GM12878 (cell line): ENCODE data around the gene POLA1. TPM values are rescaled to one million over a fixed set of nuclear protein-coding genes. Genes with fewer than 3 reads are reported as not detected.

Experiments used
- ATAC-seq: fragments of 200-7000 bp; cut with Tn5 transposase; 3 replicates; pipeline ENCODE4 v1.9.1; 2020; ENCODE audit warnings: mild to moderate bottlenecking, moderate library complexity
- BruUV-seq: library from RNA; stranded (reverse); fragments of 400-500 nt; replicated peaks from 2 replicates; lab custom pipeline; 2021; lab: Mats Ljungman, UMichigan
- CTCF ChIA-PET: fragments of 300-600 bp; sonication (Branson Sonifier 250); formaldehyde crosslinking; extraction: SDS; loops from one replicate; lab custom pipeline; 2021; ENCODE audit warnings: inconsistent platforms; lab: Yijun Ruan, JAX
- POLR2A ChIA-PET: fragments of 350-600 bp; formaldehyde crosslinking; extraction: SDS; loops from one replicate; lab custom pipeline; 2021; ENCODE audit warnings: inconsistent platforms; lab: Charles Lee
- RAD21 ChIA-PET: fragments of 300-600 bp; sonication (Branson Sonifier 250); formaldehyde crosslinking; loops from one replicate; lab custom pipeline; 2023; ENCODE audit warnings: antibody characterized with exemption; ENCODE audit not compliant: unreplicated experiment; lab: Charles Lee
- SMC1A ChIA-PET: fragments of 300-600 bp; sonication (Branson Sonifier 250); formaldehyde crosslinking; loops from one replicate; lab custom pipeline; 2023; ENCODE audit not compliant: unreplicated experiment, uncharacterized antibody; lab: Charles Lee
- DNase-seq: peaks from one replicate; pipeline ENCODE4 v3.0.0-alpha.2; 2011; ENCODE audit warnings: low read depth, low spot score
- FAIRE-seq: peaks from 3 replicates; lab custom pipeline; 2011; peaks lifted over from hg19 to GRCh38; lab: Jason Lieb, UNC
- H2AFZ ChIP-seq: 2 replicates; pipeline ENCODE4 v1.6.0; 2011; ENCODE audit warnings: low read depth, low read length, control low read depth; ENCODE audit not compliant: control insufficient read depth
- H3K27ac ChIP-seq: 2 replicates; pipeline ENCODE4 v1.5.1; 2011; ENCODE audit warnings: control low read depth; ENCODE audit not compliant: control insufficient read depth, insufficient read depth
- H3K27me3 ChIP-seq, 2 experiments: replicated peaks in 1 of 2; 2 replicates each; pipeline versions ENCODE4 v1.6.0 to v1.6.1; 2011; ENCODE audit warnings: low read length in 1 of 2; ENCODE audit not compliant: control insufficient read depth in 2 of 2, insufficient read depth in 2 of 2
- H3K36me3 ChIP-seq, 2 experiments: 2 replicates each; pipeline ENCODE4 v1.5.1; 2011; ENCODE audit warnings: low read length in 1 of 2; ENCODE audit not compliant: control insufficient read depth in 2 of 2, insufficient read depth in 2 of 2
- H3K4me1 ChIP-seq: 2 replicates; pipeline ENCODE4 v1.6.1; 2011; ENCODE audit warnings: mild to moderate bottlenecking, low read length, moderate library complexity, mixed read lengths; ENCODE audit not compliant: control insufficient read depth, insufficient read depth
- H3K4me2 ChIP-seq: 2 replicates; pipeline ENCODE4 v1.6.0; 2011; ENCODE audit warnings: control low read depth; ENCODE audit not compliant: control insufficient read depth, insufficient read depth
- H3K4me3 ChIP-seq: fragments of 200-600 bp; sonication (generic); 2 replicates; pipeline ENCODE4 v1.5.1; 2016
- H3K79me2 ChIP-seq: 2 replicates; pipeline ENCODE4 v1.6.0; 2011; ENCODE audit warnings: low read length; ENCODE audit not compliant: control insufficient read depth, insufficient read depth
- H3K9ac ChIP-seq: 2 replicates; pipeline ENCODE4 v1.8.0; 2011; ENCODE audit warnings: low read length, control low read depth, mixed read lengths; ENCODE audit not compliant: control insufficient read depth, insufficient read depth
- H3K9me3 ChIP-seq: replicated peaks from 3 replicates; pipeline ENCODE4 v1.5.1; 2011; ENCODE audit warnings: mild to moderate bottlenecking, low read length; ENCODE audit not compliant: control insufficient read depth, insufficient read depth
- H4K20me1 ChIP-seq: 2 replicates; pipeline ENCODE4 v1.6.0; 2011; ENCODE audit not compliant: control insufficient read depth, insufficient read depth
- EGR1 ChIP-seq, 2 experiments: IDR thresholded peaks; 1 replicate in 1 of 2; 2 replicates in 1 of 2; pipeline ENCODE4 v1.6.1; 2011 to 2012; ENCODE audit warnings: low read depth in 2 of 2, low read length in 2 of 2, borderline replicate concordance in 1 of 2, mild to moderate bottlenecking in 1 of 2, moderate library complexity in 1 of 2
- FOS ChIP-seq: IDR thresholded peaks from 3 replicates; pipeline ENCODE4 v1.6.1; 2011; ENCODE audit warnings: borderline replicate concordance; ENCODE audit not compliant: insufficient read length; ENCODE audit errors: extremely low read depth
- GATAD2B ChIP-seq: fragments of 450-650 bp; conservative IDR thresholded peaks from 2 replicates; pipeline ENCODE4 v1.6.1; 2017; ENCODE audit warnings: low read depth, mild to moderate bottlenecking, moderate library complexity
- HCFC1 ChIP-seq: fragments of 150-350 bp; IDR thresholded peaks from 2 replicates; pipeline ENCODE4 v1.6.1; 2014; ENCODE audit warnings: low read length
- MEF2B ChIP-seq: fragments of 450-650 bp; IDR thresholded peaks from 2 replicates; pipeline ENCODE4 v1.6.1; 2018; ENCODE audit warnings: mild to moderate bottlenecking, moderate library complexity; ENCODE audit not compliant: partially characterized antibody, poor library complexity, severe bottlenecking
- NBN ChIP-seq: fragments of 450-650 bp; IDR thresholded peaks from 2 replicates; pipeline ENCODE4 v1.6.1; 2016
- POU2F2 ChIP-seq: IDR thresholded peaks from 3 replicates; pipeline ENCODE4 v1.6.1; 2011; ENCODE audit warnings: low read depth, mild to moderate bottlenecking, low read length, borderline replicate concordance
- RAD21 ChIP-seq: IDR thresholded peaks from 2 replicates; pipeline ENCODE4 v1.6.1; 2011; ENCODE audit warnings: mild to moderate bottlenecking, low read depth, low read length, moderate library complexity; ENCODE audit not compliant: insufficient read depth
- ZNF384 ChIP-seq: IDR thresholded peaks from 2 replicates; pipeline ENCODE4 v1.6.1; 2012; ENCODE audit warnings: low read depth, mild to moderate bottlenecking, low read length, improper control_type of control experiment, borderline replicate concordance
- WGBS: methylation state at CpG from one replicate; pipeline ENCODE4 v1.1.6; 2016; ENCODE audit warnings: low lambda C conversion rate; ENCODE audit not compliant: insufficient replicate concordance, insufficient coverage; ENCODE audit errors: missing lambda C conversion rate; 5-methylcytosine and 5-hydroxymethylcytosine counted together
- in situ Hi-C: fragments of 300-500 bp; cut with MboI; formaldehyde crosslinking; loops from 9 replicates; pipeline ENCODE4 v1.14.3; 2018; ENCODE audit warnings: mixed read lengths
- intact Hi-C: fragments of 100-400 bp; cut with micrococcal nuclease; formaldehyde crosslinking; loops from one replicate; pipeline ENCODE4 v1.14.2; 2022; ENCODE audit not compliant: unreplicated experiment
- polyA plus RNA-seq, 11 experiments: library from polyadenylated mRNA; depleted of rRNA in 4 of 11; unstranded in 6 of 11; stranded (reverse) in 5 of 11; fragments of >200 nt; fragmentation: Nextera tagmentation in 4 of 11; fragmentation: Illumina TruSeq in 1 of 11; extraction: Ambion mirVana in 4 of 11; extraction: Trizol in 1 of 11; gene quantifications; 1 replicate in 1 of 11; 2 replicates in 10 of 11; pipeline versions ENCODE4 v1.2.1 to v1.2.3, GENCODE V29; 2011 to 2016; ENCODE audit warnings: inconsistent platforms in 2 of 11, missing spikeins in 2 of 11, low read depth in 1 of 11
- total RNA-seq, 4 experiments: library from RNA; depleted of rRNA in 3 of 4; stranded (reverse); fragments of >200 nt in 3 of 4; fragmentation: Illumina TruSeq in 1 of 4; extraction: Trizol in 1 of 4; gene quantifications; 2 replicates each; pipeline versions ENCODE4 v1.2.1 to v1.2.3, GENCODE V29; 2013 to 2021
- TF ChIP-seq, protein P1 (sequence below): fragments of 450-650 bp; IDR thresholded peaks from 2 replicates; pipeline ENCODE4 v1.6.1; 2018; ENCODE audit warnings: mild to moderate bottlenecking, low read depth, moderate library complexity; ENCODE audit not compliant: partially characterized antibody
- TF ChIP-seq, protein P2 (sequence below): IDR thresholded peaks from 2 replicates; pipeline ENCODE4 v1.6.1; 2011; ENCODE audit warnings: borderline replicate concordance, low read depth, mild to moderate bottlenecking, moderate library complexity, low read length; ENCODE audit not compliant: insufficient read depth, poor library complexity, severe bottlenecking

The POLA1 gene
- total and polyA plus RNA-seq, 10 of the 15 experiments (the other 5 are each of a cell fraction or from before 2014, with no cell fraction given): 6.5 to 34.7 (median 24.8) TPM

- TF ChIP-seq, protein P1, sequence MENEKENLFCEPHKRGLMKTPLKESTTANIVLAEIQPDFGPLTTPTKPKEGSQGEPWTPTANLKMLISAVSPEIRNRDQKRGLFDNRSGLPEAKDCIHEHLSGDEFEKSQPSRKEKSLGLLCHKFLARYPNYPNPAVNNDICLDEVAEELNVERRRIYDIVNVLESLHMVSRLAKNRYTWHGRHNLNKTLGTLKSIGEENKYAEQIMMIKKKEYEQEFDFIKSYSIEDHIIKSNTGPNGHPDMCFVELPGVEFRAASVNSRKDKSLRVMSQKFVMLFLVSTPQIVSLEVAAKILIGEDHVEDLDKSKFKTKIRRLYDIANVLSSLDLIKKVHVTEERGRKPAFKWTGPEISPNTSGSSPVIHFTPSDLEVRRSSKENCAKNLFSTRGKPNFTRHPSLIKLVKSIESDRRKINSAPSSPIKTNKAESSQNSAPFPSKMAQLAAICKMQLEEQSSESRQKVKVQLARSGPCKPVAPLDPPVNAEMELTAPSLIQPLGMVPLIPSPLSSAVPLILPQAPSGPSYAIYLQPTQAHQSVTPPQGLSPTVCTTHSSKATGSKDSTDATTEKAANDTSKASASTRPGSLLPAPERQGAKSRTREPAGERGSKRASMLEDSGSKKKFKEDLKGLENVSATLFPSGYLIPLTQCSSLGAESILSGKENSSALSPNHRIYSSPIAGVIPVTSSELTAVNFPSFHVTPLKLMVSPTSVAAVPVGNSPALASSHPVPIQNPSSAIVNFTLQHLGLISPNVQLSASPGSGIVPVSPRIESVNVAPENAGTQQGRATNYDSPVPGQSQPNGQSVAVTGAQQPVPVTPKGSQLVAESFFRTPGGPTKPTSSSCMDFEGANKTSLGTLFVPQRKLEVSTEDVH: no peak
- no peak for TF ChIP-seq GATAD2B
These were observed 294.6 kb downstream of the POLA1 start (continued) for GRCh38 chrX:24988314-24988713.

- no peaks in the 10 kb centered on the region for H3K9me3 ChIP-seq
- no peak for ATAC-seq
- ChIA-PET RAD21 (no interaction called here), POLR2A (no interaction called here), CTCF (no interaction called here), SMC1A (no interaction called here)
- DNase-seq: no peak
- no peak overlapping the region for H2AFZ ChIP-seq
- no peak overlapping the region for H3K9ac ChIP-seq
- no peak overlapping the region for H3K4me3 ChIP-seq
- no TSS peak for BruUV-seq
- H3K27ac ChIP-seq: no peak overlapping the region
- no peak overlapping the region for H3K4me2 ChIP-seq
- no peak for TF ChIP-seq POU2F2
- TF ChIP-seq, protein P2, sequence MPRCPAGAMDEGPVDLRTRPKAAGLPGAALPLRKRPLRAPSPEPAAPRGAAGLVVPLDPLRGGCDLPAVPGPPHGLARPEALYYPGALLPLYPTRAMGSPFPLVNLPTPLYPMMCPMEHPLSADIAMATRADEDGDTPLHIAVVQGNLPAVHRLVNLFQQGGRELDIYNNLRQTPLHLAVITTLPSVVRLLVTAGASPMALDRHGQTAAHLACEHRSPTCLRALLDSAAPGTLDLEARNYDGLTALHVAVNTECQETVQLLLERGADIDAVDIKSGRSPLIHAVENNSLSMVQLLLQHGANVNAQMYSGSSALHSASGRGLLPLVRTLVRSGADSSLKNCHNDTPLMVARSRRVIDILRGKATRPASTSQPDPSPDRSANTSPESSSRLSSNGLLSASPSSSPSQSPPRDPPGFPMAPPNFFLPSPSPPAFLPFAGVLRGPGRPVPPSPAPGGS: no peak
- TF ChIP-seq NBN: no peak
- TF ChIP-seq FOS: no peak
- TF ChIP-seq HCFC1: no peak
- no peak for TF ChIP-seq RAD21
- no peak for TF ChIP-seq ZNF384
- no peak for TF ChIP-seq MEF2B
- no peak for TF ChIP-seq EGR1 (IDR thresholded peaks at IDR 0.05; ENCODE audit: borderline replicate concordance in 1 of 2, low read depth in 2 of 2, low read length in 2 of 2)
- in situ Hi-C loops: no loop called here
- H3K4me1 ChIP-seq: no peaks in the 10 kb centered on the region
- H3K27me3 ChIP-seq: no peaks in the 10 kb centered on the region
- FAIRE-seq: no peak
- no peaks in the 10 kb centered on the region for H4K20me1 ChIP-seq
- 70% methylated on average over 8 of the region's 8 CpGs for WGBS
- H3K36me3 ChIP-seq: no peaks in the 10 kb centered on the region
- intact Hi-C loops: no loop called here
- H3K79me2 ChIP-seq: no peaks in the 10 kb centered on the region
These were observed 296.8 kb downstream of the POLA1 start for GRCh38 chrX:24990535-24990934.
